Testis (tissue), 2 donors: ENCODE measurements around the gene COL11A2.

ENCODE experiments used
- POLR2A ChIP-seq: fragments of 450-650 bp; IDR thresholded peaks from one replicate; pipeline ENCODE4 v1.6.1; 2017; ENCODE audit warnings: antibody characterized with exemption, mild to moderate bottlenecking, moderate library complexity
- TF ChIP-seq, protein P1 (sequence below), 3 experiments: fragments of 450-650 bp in 2 of 3; fragments of 200-600 bp in 1 of 3; sonication (generic) in 1 of 3; IDR thresholded peaks; one replicate each; pipeline ENCODE4 v1.5.1; 2016 to 2019; ENCODE audit warnings: antibody characterized with exemption in 3 of 3, mild to moderate bottlenecking in 2 of 3, moderate library complexity in 1 of 3

DNA sequence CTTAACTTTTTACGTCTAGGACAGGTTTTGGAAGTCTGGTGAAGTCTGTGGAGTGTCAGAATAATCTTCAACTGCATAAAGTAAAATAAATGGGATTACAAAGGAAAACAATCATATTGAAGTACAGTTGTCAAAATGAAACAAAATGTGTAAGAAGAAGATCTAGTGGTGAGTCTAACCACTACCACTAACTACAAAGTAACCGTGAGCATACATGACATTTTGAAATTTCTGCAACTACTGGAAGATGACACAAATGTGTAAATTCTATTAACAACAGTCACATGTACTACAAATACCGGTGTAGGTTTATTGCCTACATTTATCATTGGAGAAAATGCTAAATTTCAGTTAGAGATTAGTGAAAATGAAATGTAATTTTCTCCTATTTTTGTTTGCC is 49.7 kb upstream of the COL11A2 start:
- TF ChIP-seq, protein P1, sequence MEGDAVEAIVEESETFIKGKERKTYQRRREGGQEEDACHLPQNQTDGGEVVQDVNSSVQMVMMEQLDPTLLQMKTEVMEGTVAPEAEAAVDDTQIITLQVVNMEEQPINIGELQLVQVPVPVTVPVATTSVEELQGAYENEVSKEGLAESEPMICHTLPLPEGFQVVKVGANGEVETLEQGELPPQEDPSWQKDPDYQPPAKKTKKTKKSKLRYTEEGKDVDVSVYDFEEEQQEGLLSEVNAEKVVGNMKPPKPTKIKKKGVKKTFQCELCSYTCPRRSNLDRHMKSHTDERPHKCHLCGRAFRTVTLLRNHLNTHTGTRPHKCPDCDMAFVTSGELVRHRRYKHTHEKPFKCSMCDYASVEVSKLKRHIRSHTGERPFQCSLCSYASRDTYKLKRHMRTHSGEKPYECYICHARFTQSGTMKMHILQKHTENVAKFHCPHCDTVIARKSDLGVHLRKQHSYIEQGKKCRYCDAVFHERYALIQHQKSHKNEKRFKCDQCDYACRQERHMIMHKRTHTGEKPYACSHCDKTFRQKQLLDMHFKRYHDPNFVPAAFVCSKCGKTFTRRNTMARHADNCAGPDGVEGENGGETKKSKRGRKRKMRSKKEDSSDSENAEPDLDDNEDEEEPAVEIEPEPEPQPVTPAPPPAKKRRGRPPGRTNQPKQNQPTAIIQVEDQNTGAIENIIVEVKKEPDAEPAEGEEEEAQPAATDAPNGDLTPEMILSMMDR (IDR thresholded peaks at IDR 0.05): no peak
- TF ChIP-seq POLR2A: no peak
